ENCODE measurements around the gene DHX38. TPM values are rescaled to one million over a fixed set of nuclear protein-coding genes. Genes with fewer than 3 reads are reported as not detected.

Gene DHX38
- total RNA-seq, 2 experiments from 2014 or later = 69.3 to 77.1 TPM

DNA sequence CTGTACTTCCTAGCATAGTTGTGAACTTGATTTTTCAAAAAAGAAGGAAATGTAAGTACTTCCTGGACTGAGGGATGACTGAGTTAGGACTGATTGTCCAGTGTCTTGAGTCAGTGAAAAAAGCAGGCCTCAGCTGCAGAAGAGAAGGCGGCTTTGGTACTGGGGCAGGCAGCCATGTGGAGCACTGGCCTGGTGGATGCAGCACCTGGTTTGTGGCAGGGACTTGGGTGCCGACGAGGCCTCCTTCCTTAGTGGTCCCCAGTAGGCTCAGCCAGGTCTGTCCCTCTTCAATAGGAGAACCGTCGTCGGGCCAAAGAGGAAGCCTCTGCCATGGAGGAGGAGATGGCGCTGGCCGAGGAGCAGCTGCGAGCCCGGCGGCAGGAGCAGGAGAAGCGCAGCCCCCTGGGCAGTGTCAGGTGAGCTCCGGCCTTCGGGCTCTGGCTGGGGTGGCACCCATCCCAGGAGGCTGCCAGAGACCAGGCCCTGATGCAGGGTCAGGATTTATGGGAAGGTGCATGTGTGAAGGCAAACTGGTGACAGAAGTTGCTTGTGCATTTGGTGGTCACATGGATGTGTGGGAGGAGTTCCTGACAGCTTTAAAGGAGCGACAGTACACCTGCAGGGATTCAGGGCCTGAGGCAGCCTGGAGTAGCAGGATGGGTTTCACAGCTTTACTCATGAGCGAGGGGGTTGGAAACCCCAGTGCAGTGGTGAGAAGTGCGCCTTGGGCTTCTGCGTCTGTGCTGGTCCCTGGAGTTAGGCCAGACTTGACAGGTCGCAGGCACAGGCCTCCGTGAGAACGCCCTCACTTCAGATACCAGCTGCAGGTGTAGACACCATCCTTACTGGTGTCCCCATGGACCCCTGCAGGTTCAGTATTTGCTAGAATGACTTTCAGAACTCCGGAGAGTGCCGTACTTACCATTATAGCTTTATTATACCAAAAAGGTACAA, 17.3 kb downstream of the DHX38 start:
- peaks cover 50% of the 10 kb centered on the region for H3K36me3 Mint-ChIP-seq (ENCODE audit: low read depth)

DNA sequence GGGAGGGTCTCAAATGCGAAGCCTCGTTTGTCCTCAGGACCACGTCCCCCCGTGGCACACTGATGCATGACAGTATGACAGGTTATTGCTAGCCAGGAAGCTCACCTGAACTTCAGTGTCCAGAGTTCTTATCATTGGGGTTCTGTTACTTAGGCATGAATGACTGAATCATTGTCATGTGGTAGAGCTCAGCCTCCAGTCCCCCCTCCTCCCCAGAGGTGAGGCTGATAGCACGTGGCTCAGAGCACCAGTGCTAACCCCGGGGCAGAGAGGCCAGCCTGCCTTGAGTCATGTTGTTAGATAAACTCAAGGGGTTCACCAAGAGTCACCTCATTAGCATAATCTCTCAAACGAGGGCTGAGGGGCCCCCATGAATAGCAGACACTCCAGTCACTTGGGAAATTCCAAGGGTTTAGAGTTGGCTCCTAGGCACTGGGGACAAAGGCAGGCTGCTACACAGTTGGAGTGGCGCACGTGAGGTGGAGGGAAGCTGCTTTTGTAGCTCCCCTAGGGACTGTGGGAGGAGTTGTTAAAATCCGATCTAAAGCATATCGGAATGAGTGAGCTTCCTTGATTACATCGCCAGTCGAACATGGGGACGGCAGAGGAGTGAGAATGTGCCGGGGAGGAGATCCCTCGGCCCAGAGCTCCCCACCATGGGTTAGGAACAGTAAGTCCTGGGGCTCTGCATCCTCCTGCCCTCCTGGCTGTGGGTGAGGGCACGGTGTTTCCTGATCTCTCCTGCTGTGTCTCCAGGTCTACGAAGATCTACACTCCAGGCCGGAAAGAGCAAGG, 18.2 kb downstream of the DHX38 start:
- no peaks in the 10 kb centered on the region for H3K9me3 Mint-ChIP-seq (ENCODE audit: insufficient read depth)
- no peak overlapping the region for H3K27ac Mint-ChIP-seq
- ATAC-seq (no peak), DNase-seq (no peak)
- H3K27me3 Mint-ChIP-seq (ENCODE audit: low read depth) = no peaks in the 10 kb centered on the region
- peaks cover 43% of the 10 kb centered on the region for H3K36me3 Mint-ChIP-seq (ENCODE audit: low read depth)
- ChIA-PET CTCF (interaction anchor here (1.7 kb wide), 1 partner anchor 13 kb away, joined by 9 read pairs; no protein-coding TSS in a partner anchor), POLR2A (no interaction called here)
- H3K4me3 Mint-ChIP-seq = no peak overlapping the region
- no peaks in the 10 kb centered on the region for H3K4me1 Mint-ChIP-seq (ENCODE audit: low read depth)

More for the DNA sequence above, 17.3 kb downstream of the DHX38 start:
- ATAC-seq (no peak), DNase-seq (no peak)
- Mint-ChIP-seq H3K27me3 (ENCODE audit: low read depth) (no peaks in the 10 kb centered on the region), H3K4me1 (ENCODE audit: low read depth) (no peaks in the 10 kb centered on the region), H3K27ac (no peak overlapping the region), H3K4me3 (no peak overlapping the region), H3K9me3 (ENCODE audit: insufficient read depth) (no peaks in the 10 kb centered on the region)
- ChIA-PET POLR2A (no interaction called here), CTCF (interaction anchor here (1.7 kb wide), 1 partner anchor 14 kb away, joined by 9 read pairs; no protein-coding TSS in a partner anchor)

DNA sequence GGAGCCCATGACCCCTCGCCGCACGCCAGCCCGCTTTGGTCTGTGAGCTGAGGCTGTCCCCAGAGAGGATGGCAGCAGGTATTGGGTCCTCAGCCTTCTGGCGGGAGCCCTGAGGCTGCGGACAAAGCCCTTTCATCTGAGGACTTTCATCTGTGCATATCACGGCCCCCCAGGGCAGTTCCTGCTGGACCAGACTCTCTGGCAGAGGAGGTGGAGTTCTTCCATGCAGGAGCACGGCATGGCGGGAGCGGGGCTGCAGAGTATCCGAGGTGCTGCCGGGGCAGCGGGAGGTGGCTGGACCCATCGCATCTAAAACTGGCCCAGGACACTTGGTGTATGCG, 18.8 kb downstream of the DHX38 start:
- Mint-ChIP-seq H3K9me3 (ENCODE audit: insufficient read depth) (no peaks in the 10 kb centered on the region), H3K36me3 (ENCODE audit: low read depth) (peaks cover 43% of the 10 kb centered on the region), H3K4me3 (no peak overlapping the region), H3K27ac (no peak overlapping the region), H3K4me1 (ENCODE audit: low read depth) (no peaks in the 10 kb centered on the region), H3K27me3 (ENCODE audit: low read depth) (no peaks in the 10 kb centered on the region)
- ChIA-PET POLR2A (no interaction called here), CTCF (interaction anchor here (1.7 kb wide), 1 partner anchor 13 kb away, joined by 9 read pairs; no protein-coding TSS in a partner anchor)
- DNase-seq (no peak), ATAC-seq (no peak)

DNA sequence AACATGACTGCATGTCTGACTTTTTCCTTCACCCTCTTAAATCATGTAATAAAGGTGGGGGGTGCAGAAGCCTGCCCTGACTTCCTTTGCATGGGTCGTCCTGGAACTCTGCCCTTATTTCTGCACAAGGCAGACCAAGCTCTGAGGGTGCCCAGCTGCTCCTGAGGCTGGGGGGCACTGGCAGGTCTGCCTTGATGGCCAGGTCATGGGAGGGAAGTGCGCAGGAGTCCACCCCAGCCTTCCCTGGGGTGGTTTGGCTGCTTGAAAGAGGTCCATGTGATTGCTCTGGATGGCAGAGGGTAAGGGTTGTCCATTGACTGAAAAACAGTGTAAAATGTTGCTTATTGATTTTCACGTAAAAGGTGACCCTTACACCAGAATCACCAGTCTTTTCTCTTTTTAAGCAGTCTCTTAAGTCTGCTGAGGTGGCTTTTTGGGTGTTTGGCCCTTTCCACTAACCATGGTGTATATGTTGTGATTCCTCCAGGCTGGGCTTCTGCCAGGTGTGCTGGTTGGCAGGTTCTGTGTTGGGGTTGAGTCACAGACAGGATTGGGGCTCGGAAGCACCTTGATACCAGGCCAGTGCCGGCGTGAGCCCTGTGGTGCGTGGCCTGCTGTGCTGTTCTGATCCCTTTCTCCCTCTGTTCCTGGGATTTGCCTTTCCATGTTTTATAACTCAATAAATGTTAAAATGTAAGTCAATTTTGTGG, 19.4 kb downstream of the DHX38 start:
- ATAC-seq = no peak
- DNase-seq = no peak
- Mint-ChIP-seq H3K27ac (no peak overlapping the region), H3K36me3 (ENCODE audit: low read depth) (peaks cover 37% of the 10 kb centered on the region), H3K9me3 (ENCODE audit: insufficient read depth) (no peaks in the 10 kb centered on the region), H3K4me1 (ENCODE audit: low read depth) (peaks cover 3% of the 10 kb centered on the region), H3K4me3 (no peak overlapping the region), H3K27me3 (ENCODE audit: low read depth) (no peaks in the 10 kb centered on the region)
- CTCF ChIA-PET = no interaction called here
- POLR2A ChIA-PET = no interaction called here

DNA sequence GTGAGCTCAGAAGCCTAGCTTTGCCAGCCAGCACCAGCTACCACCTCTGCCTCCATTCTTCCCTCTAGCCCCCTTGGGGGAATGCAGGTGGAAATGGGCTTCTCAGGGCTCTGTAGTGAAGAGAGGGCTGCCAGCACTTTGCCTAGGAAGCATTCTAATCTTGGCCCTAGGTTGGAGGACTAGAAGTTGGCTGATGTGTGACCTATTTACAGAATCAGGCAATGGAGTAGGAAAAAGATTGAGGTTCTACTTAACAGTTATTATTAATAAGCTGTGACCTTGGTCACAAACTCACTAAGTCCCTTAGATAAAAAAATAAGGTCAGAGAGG, 19.9 kb downstream of the DHX38 start:
- peaks cover 33% of the 10 kb centered on the region for H3K36me3 Mint-ChIP-seq (ENCODE audit: low read depth)

DNA sequence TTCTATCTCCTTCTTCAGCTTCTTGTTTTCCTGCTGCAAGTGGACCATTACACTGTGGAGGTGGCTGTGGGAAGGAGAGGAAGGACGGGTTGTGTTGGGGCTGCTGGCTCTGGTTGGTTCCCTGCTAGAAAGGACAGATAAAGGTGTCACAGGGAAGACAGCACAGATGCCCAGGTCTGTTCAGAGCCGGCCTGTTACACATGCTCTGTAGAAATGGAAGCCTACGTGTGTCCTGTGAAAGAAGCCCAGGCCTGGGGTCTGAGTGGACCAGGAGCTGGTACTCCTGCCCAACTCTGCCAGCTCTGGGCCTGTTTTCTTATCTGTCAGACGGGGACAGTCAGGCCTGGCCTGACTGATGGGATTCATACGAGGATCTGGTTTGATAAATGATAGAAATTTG, 26.4 kb downstream of the DHX38 start:
- Mint-ChIP-seq H3K4me3 (no peak overlapping the region), H3K4me1 (ENCODE audit: low read depth) (peaks cover 20% of the 10 kb centered on the region), H3K27ac (no peak overlapping the region), H3K27me3 (ENCODE audit: low read depth) (no peaks in the 10 kb centered on the region), H3K9me3 (ENCODE audit: insufficient read depth) (no peaks in the 10 kb centered on the region), H3K36me3 (ENCODE audit: low read depth) (no peaks in the 10 kb centered on the region)
- CTCF ChIA-PET = no interaction called here
- POLR2A ChIA-PET = interaction anchor here (0.6 kb wide), 1 partner anchor 22 kb away, joined by 4 read pairs; no protein-coding TSS in a partner anchor
- DNase-seq (no peak), ATAC-seq (no peak)

More for the DNA sequence above, 19.9 kb downstream of the DHX38 start:
- ChIA-PET CTCF (no interaction called here), POLR2A (no interaction called here)
- peaks cover 8% of the 10 kb centered on the region for H3K4me1 Mint-ChIP-seq (ENCODE audit: low read depth)
- ATAC-seq (no peak), DNase-seq (no peak)
- no peak overlapping the region for H3K27ac Mint-ChIP-seq
- H3K4me3 Mint-ChIP-seq = no peak overlapping the region
- no peaks in the 10 kb centered on the region for H3K27me3 Mint-ChIP-seq (ENCODE audit: low read depth)
- no peaks in the 10 kb centered on the region for H3K9me3 Mint-ChIP-seq (ENCODE audit: insufficient read depth)

DNA sequence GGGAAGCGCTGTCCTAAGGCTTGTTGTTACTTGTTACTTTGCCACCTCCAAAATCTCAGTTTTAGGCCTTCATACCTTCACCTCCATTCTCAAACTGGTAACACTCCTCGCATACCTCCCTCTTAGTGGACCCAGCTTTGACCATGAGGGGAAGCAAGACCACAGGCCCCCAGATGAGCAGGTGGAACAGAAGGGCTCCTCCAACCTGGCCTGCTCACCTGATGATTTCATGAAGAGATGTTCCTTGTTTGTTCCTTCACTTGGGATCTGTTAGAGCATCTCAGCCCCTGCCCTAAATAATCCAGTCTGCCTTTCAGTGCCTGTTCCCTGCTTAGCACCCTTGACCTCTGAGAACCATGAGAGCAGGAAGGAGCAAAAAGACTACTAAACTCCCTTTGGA, 28.7 kb downstream of the DHX38 start:
- Mint-ChIP-seq H3K27me3 (ENCODE audit: low read depth) (no peaks in the 10 kb centered on the region), H3K27ac (no peak overlapping the region), H3K9me3 (ENCODE audit: insufficient read depth) (no peaks in the 10 kb centered on the region), H3K4me1 (ENCODE audit: low read depth) (peaks cover 26% of the 10 kb centered on the region), H3K36me3 (ENCODE audit: low read depth) (no peaks in the 10 kb centered on the region), H3K4me3 (no peak overlapping the region)
- peak; percentile 16 for DNase-seq
- no peak for ATAC-seq
- ChIA-PET CTCF (no interaction called here), POLR2A (no interaction called here)

DNA sequence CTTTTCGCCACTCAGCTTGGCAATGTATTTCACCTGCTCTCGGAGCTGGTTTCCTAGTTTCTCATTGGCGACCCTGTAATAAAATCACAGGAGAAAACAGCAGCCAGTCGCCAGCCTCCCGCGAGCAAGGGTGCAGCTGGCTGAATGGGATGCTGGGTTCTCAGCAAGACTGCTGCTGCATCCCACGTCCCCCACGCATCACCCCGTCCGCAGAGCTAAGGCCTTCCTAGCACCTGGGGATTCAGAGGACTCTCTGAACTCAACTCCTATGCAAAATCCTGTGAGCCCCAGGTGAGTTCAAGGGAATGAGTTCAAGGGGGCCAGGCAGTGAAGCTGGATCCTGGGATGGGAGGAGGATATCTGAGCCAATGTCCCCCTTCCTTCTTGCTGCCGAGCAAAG, 29.3 kb downstream of the DHX38 start:
- Mint-ChIP-seq H3K36me3 (ENCODE audit: low read depth) (no peaks in the 10 kb centered on the region), H3K9me3 (ENCODE audit: insufficient read depth) (no peaks in the 10 kb centered on the region), H3K27ac (no peak overlapping the region), H3K27me3 (ENCODE audit: low read depth) (no peaks in the 10 kb centered on the region), H3K4me3 (no peak overlapping the region), H3K4me1 (ENCODE audit: low read depth) (peaks cover 24% of the 10 kb centered on the region)
- DNase-seq = peak; percentile 9
- CTCF ChIA-PET = no interaction called here
- POLR2A ChIA-PET = no interaction called here
- no peak for ATAC-seq

DNA sequence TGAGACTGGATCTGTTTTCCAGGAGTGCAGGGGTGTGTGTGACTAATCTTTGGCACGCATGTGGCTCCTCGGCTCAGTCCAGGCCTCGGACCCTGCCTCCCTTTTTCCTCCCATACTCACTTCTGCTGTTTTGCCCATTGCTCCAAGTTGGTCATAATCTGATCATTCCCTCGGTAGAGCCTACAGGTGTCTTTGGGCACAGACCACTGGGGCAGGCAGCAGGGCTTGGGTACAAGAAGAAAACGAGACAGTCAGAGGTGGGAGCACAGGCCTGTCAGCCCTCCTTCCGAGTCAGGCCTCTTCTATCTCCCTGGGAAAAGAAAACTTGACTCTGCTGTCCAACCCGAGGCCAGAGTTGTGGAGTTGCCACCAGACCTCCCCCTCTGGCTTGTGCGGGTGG, 29.8 kb downstream of the DHX38 start:
- no peaks in the 10 kb centered on the region for H3K9me3 Mint-ChIP-seq (ENCODE audit: insufficient read depth)
- CTCF ChIA-PET = interaction anchor here (2.2 kb wide), 1 partner anchor 344 kb away, joined by 20 read pairs; no protein-coding TSS in a partner anchor
- H3K27ac Mint-ChIP-seq = no peak overlapping the region
- DNase-seq (no peak), ATAC-seq (no peak)
- POLR2A ChIA-PET = no interaction called here
- H3K27me3 Mint-ChIP-seq (ENCODE audit: low read depth) = no peaks in the 10 kb centered on the region
- no peak overlapping the region for H3K4me3 Mint-ChIP-seq
- H3K4me1 Mint-ChIP-seq (ENCODE audit: low read depth) = peaks cover 19% of the 10 kb centered on the region
- no peaks in the 10 kb centered on the region for H3K36me3 Mint-ChIP-seq (ENCODE audit: low read depth)

DNA sequence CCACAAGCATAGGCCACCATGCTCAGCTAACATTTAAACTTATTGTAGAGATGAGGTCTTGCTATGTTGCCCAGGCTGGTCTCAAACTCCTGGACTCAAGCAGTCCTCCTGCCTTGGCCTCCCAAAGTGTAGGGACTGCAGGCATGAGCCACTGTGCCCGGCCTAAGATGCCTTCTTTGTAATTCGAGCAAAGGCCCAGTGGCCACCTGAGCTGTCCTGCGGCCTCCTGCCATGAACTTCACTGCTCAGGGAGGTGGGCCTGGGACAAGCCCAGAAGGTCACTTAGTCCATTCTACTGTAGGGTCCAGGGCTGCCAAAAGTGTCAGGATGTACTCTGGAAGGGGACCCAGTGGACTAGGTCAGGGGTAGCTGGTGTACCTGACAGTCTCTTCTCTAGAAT, 30.5 kb downstream of the DHX38 start:
- Mint-ChIP-seq H3K4me3 (no peak overlapping the region), H3K36me3 (ENCODE audit: low read depth) (no peaks in the 10 kb centered on the region), H3K4me1 (ENCODE audit: low read depth) (peaks cover 13% of the 10 kb centered on the region), H3K27ac (peak overlapping the region; percentile 22), H3K9me3 (ENCODE audit: insufficient read depth) (no peaks in the 10 kb centered on the region), H3K27me3 (ENCODE audit: low read depth) (no peaks in the 10 kb centered on the region)
- ChIA-PET CTCF (interaction anchor here (0.7 to 2.2 kb wide), 17 partner anchors 8 to 728 kb away, joined by 3 to 20 read pairs (median 3); partner anchors contain the start of gene PMFBP1), POLR2A (no interaction called here)
- no peak for ATAC-seq
- no peak for DNase-seq

DNA sequence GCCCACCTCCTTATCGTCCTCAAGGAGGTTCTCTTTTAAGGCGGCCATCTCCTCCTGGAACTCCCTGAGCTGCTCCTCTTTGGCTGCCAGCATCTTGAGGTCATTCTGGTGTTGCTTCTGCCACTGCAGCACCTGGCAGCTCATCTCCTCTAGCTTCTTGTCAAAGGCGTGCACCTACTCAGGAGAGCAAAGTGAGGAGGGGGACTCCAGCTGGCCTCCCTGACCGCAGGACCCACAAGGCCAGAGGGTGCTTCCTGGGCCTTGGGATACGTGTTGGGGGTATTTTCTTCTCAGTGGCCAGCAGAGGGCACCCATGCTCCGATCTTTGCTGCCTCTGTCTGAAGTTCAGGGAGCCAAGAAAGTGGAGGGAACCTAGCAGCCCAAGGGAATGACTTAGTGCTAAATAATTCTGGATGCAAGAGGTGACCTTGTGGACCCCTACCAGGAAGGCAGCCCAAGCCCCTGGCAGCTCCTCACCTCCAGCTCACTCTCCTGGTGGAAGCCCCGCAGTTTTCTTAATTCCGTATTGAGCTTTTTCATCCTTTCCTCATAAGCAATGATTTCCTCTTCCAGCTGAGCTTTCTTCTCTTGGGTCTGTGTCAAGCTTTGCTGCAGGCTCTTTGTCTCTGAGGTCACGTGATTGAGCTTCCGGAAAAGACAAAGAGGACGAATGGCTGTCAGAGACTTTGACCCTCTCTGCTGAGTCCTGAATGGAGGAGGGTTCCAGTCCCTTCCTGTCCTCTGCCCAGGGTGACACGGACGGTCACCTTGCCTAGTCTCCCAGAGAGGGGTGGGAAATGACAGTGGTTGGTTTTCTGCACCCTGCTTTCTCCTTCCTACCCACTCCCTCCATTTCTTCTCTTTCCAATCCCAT, 31.4 kb downstream of the DHX38 start:
- Mint-ChIP-seq H3K4me3 (no peak overlapping the region), H3K27ac (peak overlapping the region; percentile 36), H3K36me3 (ENCODE audit: low read depth) (no peaks in the 10 kb centered on the region), H3K27me3 (ENCODE audit: low read depth) (no peaks in the 10 kb centered on the region), H3K9me3 (ENCODE audit: insufficient read depth) (no peaks in the 10 kb centered on the region), H3K4me1 (ENCODE audit: low read depth) (peaks cover 13% of the 10 kb centered on the region)
- DNase-seq (peak; percentile 76), ATAC-seq (peak; percentile 79)
- POLR2A ChIA-PET = no interaction called here
- CTCF ChIA-PET = interaction anchor here (0.6 to 2.2 kb wide), 29 partner anchors 8 to 1754 kb away, joined by 3 to 20 read pairs (median 3); partner anchors contain the start of genes DHX38, PMFBP1 and TXNL4B

Measured in activated CD8-positive, alpha-beta T cell treated with anti-CD3 and anti-CD28 coated beads, Interleukin-2, amount 10 ng/mL, durations not matched to agents 7 days and 5 days (primary cell).